Right lobe of liver (tissue), 6 donors: Measurements from ENCODE around the gene KIRREL3. TPM values are rescaled to one million over a fixed set of nuclear protein-coding genes. Genes with fewer than 3 reads are reported as not detected.

Source experiments
- ATAC-seq, 4 donors: fragments of 200-7000 bp; cut with Tn5 transposase; one replicate each; pipeline ENCODE4 v1.9.1; 2020; ENCODE audit warnings: mild to moderate bottlenecking in 4 of 4, moderate library complexity in 4 of 4
- DNase-seq, 3 donors: peaks; one replicate each; pipeline ENCODE4 v3.0.0-alpha.2; 2020
- H3K27ac ChIP-seq, 3 donors: fragments of 200-600 bp; one replicate each; pipeline ENCODE4 v1.8.0; 2022
- H3K27me3 ChIP-seq, 2 donors: fragments of 200-600 bp; one replicate each; pipeline ENCODE4 v1.8.0; 2022
- H3K36me3 ChIP-seq, 4 donors: fragments of 200-600 bp; sonication (generic) in 1 of 4; one replicate each; pipeline versions ENCODE4 v1.5.1 to v1.8.0; 2017 to 2022; ENCODE audit warnings: control low read depth in 1 of 4
- H3K4me1 ChIP-seq, 4 donors: fragments of 200-600 bp; sonication (generic) in 1 of 4; one replicate each; pipeline versions ENCODE4 v1.5.1 to v1.8.0; 2017 to 2022; ENCODE audit warnings: control low read depth in 1 of 4
- H3K4me3 ChIP-seq, 3 donors: fragments of 200-600 bp; one replicate each; pipeline ENCODE4 v1.8.0; 2022
- H3K9me3 ChIP-seq, 4 donors: fragments of 200-600 bp; sonication (generic) in 1 of 4; one replicate each; pipeline versions ENCODE4 v1.5.1 to v1.8.0; 2017 to 2022; ENCODE audit warnings: control low read depth in 1 of 4
- CTCF ChIP-seq, 4 donors: fragments of 200-600 bp in 3 of 4; fragments of 450-650 bp in 1 of 4; IDR thresholded peaks; one replicate each; pipeline versions ENCODE4 v1.5.1 to v1.8.0; 2016 to 2022; ENCODE audit warnings: antibody characterized with exemption in 4 of 4, mild to moderate bottlenecking in 2 of 4
- POLR2A ChIP-seq: fragments of 450-650 bp; IDR thresholded peaks from one replicate; pipeline ENCODE4 v1.6.1; 2017; ENCODE audit warnings: antibody characterized with exemption, mild to moderate bottlenecking
- WGBS: methylation state at CpG from one replicate; pipeline ENCODE4 v1.1.6; 2018; ENCODE audit warnings: low coverage, low lambda C conversion rate; ENCODE audit not compliant: insufficient coverage; ENCODE audit errors: missing lambda C conversion rate; 5-methylcytosine and 5-hydroxymethylcytosine counted together
- intact Hi-C, 2 donors: fragments of 100-400 bp; cut with DNase I; formaldehyde crosslinking; loops; one replicate each; pipeline versions ENCODE4 v1.11.2 to v1.14.1; 2022
- total RNA-seq, 6 experiments: library from RNA; depleted of rRNA in 2 of 6; stranded (reverse); fragments of >200 nt in 2 of 6; fragmentation: NEBNext Ultra II Directional in 3 of 6; extraction: Animal tissue kit (Norgen Biotek cat#: 25700) in 3 of 6; gene quantifications; one replicate each; pipeline versions ENCODE4 v1.1.0 to v1.2.4, GENCODE V29; 2016 to 2023
- donor health status: DM: no; HTN: yes; CAD: no.
- donor health status: DM: no; HTN: no; CAD: no.
- donor health status: DM: no; HTN: no; CAD: no.
- donor health status: DM: no; HTN: yes; CAD: no.
- donor health status: DM: no; HTN: yes; CAD: no.

Gene KIRREL3
- total RNA-seq, 6 experiments from 2014 or later: not detected

- TF ChIP-seq CTCF (IDR thresholded peaks at IDR 0.05): no peak
- TF ChIP-seq POLR2A: no peak
Observed at GRCh38 chr11:126673319-126673718, 327.3 kb downstream of the KIRREL3 start.

GRCh38 chr11:126669416-126669815 lies 331.2 kb downstream of the KIRREL3 start:
- Histone ChIP-seq H3K4me1 (no peaks in the 10 kb centered on the region), H3K9me3 (no peaks in the 10 kb centered on the region), H3K27ac (no peak overlapping the region), H3K36me3 (no peaks in the 10 kb centered on the region), H3K27me3 (no peaks in the 10 kb centered on the region), H3K4me3 (no peak overlapping the region)
- 74% methylated on average over 5 of the region's 5 CpGs for WGBS
- DNase-seq (no peak), ATAC-seq (no peak)
- TF ChIP-seq CTCF (IDR thresholded peaks at IDR 0.05) (no peak), POLR2A (no peak)
- intact Hi-C loops: no loop called here

More at GRCh38 chr11:126673319-126673718, 327.3 kb downstream of the KIRREL3 start:
- DNase-seq (no peak), ATAC-seq (no peak)
- Histone ChIP-seq H3K4me3 (no peak overlapping the region), H3K9me3 (no peaks in the 10 kb centered on the region), H3K27ac (no peak overlapping the region), H3K4me1 (no peaks in the 10 kb centered on the region), H3K27me3 (no peaks in the 10 kb centered on the region), H3K36me3 (no peaks in the 10 kb centered on the region)
- intact Hi-C loops: no loop called here
- 50% methylated on average over 1 of the region's 1 CpG for WGBS

- no peak for DNase-seq
- TF ChIP-seq CTCF (IDR thresholded peaks at IDR 0.05) (no peak), POLR2A (no peak)
Observed at GRCh38 chr11:126664643-126665042, 335.9 kb downstream of the KIRREL3 start.

GRCh38 chr11:126663749-126664592 lies 336.6 kb downstream of the KIRREL3 start:
- no peaks in the 10 kb centered on the region for H3K36me3 ChIP-seq
- H3K4me3 ChIP-seq: no peak overlapping the region
- DNase-seq: no peak
- intact Hi-C loops: no loop called here
- WGBS: 57% methylated on average over 2 of the region's 3 CpGs
- TF ChIP-seq CTCF (IDR thresholded peaks at IDR 0.05) (no peak), POLR2A (no peak)
- no peaks in the 10 kb centered on the region for H3K9me3 ChIP-seq
- ATAC-seq: no peak
- H3K4me1 ChIP-seq: peaks cover 0 to 14% (median 6%) of the 10 kb centered on the region in 4 donors
- H3K27ac ChIP-seq: no peak overlapping the region
- no peaks in the 10 kb centered on the region for H3K27me3 ChIP-seq

More at GRCh38 chr11:126664643-126665042, 335.9 kb downstream of the KIRREL3 start:
- Histone ChIP-seq H3K4me1 (peaks cover 0 to 7% (median 2%) of the 10 kb centered on the region in 4 donors), H3K9me3 (no peaks in the 10 kb centered on the region), H3K27ac (no peak overlapping the region), H3K36me3 (no peaks in the 10 kb centered on the region), H3K4me3 (no peak overlapping the region), H3K27me3 (no peaks in the 10 kb centered on the region)
- ATAC-seq: no peak
- intact Hi-C loops: no loop called here
- 100% methylated on average over 1 of the region's 2 CpGs for WGBS
